ENCODE results near the gene COL27A1.

- TF ChIP-seq CTCF (IDR thresholded peaks at IDR 0.05) (no peak), POLR2A (IDR thresholded peaks at IDR 0.05) (no peak)
Measured at GRCh38 chr9:114312513-114312875, 157.2 kb downstream of the COL27A1 start.
